GM18861 (cell line): ENCODE results near the gene DAAM2.

Source experiments
- ATAC-seq: cut with Tn5 transposase; IDR thresholded peaks from one replicate; pipeline ENCODE4 v1.9.1; 2021; ENCODE audit not compliant: unreplicated experiment

Gene DAAM2

DNA sequence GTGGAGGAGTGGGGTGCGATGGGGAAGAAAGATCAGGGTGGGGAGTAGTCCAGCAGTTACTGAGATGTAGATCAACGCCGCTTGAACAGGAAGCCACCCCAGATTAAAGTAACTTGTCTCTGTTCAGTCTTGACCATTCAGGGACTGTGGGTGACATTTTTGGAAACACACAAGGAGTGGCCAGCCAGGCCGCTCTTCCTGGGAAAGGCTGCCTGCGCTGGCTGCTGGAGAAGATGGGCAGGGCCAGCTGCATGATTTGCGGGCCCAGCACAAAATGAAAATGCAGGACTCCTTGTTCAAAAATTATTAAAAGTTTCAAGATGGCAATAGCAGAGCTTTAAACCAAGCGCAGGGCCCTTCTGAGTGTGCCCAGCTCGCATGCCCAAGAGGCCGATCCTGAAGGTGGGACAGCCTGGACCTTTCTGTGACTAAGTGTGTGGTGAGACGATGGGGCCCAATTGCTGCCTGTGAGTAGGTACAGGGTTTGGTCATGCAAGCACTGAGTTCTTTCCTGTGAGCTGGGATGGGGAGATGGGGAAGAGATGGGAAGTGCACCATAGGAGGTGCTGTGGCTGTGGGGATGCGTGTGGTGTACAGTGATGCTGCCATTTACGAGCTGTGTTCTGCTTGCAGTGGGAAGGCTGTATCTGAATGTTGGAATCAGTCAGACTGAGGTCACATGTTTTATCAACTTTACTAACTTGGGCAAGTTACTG is 51.3 kb downstream of the DAAM2 start:
- ATAC-seq = no peak

DNA sequence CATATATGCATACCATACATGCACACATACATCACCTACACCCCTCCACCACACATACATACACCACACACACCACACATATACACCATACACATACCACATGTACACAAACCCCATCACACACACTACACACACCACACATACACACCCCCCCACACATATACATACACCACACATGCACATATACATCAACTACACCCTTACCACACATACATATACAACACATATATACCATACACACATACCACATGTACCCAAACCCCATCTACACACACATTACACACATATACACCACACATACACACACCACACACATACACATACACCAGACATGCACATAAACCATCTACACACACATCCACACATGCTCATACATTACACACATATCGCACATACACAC is 52.7 kb downstream of the DAAM2 start:
- no peak for ATAC-seq

DNA sequence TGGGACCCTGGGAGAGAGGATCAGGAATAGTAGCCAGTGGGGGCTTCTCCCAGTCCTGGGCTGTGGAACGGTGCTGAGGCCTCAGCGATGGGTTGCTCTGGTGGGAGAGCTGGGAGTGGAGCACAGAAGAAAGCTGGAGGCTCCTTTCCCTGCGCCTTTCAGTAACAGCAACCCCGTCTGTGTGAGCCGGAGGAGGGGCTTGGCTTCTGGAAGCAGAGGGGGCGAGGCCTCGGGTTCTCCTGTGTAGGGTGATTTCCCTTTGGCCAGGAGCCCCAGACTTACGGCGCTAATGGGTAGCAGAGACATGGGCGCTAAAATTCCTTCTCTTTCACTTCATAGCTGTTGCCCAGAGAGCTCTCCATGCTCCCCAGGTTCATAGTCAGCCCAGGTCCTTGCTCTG is 55.0 kb downstream of the DAAM2 start:
- ATAC-seq = no peak

DNA sequence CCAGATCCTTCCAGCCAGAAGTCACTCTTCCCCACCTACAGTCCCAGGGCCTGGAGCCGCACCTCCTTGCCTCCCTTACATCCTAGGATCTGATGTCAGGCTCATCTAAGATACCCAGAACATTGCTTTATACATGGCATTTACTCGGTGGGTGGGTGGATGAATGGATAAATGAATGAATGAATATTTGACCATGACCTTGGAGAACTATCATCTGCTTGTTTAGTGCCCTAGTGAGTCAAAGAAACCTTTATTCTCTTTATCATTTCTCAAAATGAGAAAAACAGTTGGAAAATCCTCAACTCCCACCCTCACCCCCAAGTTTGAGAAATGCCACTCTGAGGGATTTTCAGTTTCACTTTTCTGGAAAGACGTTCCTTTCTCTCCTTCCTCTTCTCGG is 56.0 kb downstream of the DAAM2 start:
- ATAC-seq = no peak

DNA sequence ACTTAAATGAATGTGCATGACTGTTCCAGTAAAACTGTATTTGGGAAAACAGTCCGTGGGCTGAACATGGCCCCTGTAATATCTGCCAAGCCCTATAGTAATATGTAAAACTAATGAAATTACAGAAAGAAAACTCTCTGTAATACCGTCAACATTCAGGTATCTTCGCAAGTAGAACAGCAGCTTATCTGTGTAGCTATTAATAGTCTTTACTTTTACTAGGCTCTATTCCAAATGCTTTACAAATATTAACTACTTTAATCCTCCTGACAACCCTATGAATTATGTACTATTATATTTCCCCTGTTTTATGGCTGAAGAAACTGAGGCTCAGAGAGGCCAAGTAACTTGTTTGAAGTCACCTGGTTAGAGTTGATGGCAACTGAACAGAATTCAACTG is 57.1 kb downstream of the DAAM2 start:
- ATAC-seq = no peak

DNA sequence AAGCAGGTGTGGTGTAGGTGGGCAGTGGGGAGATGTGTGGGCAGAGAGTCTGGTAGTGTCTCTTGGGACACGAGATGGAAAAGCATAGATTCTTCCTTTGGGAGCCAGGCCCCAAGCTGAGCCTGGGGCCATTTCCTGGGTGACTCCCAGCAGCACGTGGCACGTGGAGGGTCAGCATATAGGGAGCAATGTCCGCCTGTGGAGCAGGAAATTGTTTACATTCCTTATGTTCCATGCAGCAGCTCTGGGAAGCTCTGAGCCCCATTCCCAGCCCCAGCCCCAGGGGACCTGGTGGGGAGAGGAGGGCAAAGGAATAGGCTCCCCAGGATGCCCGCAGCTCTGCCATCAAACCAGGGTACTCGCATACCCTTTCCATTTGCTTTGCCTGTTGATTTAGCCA is 57.6 kb downstream of the DAAM2 start:
- ATAC-seq = no peak

DNA sequence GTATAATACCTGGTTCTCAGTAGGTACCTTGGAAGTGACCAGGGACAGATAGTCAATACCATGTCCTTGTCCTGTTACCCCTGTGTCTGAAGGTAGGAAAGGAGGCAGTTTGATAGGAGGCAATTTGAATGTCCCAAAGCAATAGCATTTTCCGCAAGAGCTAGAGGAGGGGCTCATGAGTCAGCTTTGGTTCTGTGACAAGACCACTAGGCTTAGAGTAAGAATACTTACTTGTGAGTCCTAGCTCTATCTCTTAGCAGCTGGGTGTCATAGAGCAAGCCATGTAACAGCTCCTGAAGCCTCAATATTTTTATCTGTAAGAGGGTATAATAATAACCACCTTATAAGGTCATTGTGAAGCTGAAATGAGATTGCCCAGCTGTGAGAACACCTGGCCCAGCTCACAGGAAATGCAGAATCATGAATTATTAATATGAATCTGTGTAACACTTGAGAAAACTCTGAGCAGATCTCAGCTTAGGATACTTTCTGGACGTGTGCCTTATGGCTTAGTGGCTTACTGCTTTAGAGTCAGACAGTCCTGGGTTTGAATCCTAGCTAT is 58.6 kb downstream of the DAAM2 start:
- ATAC-seq = no peak

DNA sequence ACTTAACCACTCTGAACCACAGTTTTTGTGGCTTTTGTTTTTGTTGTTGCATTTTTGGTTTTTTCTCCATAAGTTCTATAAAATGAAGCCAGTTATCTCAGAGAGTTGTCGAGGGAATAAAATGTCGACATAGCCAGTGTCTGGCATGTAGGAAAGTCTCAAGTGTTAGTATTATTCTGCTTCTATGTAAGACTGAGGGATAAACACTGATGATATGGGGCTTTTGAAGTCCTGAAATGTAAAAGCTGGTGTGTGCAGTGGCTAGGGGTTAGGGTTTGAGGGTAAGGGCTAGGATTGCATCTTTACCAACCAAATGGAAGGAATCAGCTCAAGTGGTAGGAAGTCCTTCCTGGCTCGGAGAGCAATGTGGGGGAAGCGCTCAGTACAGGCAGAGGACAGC is 59.2 kb downstream of the DAAM2 start:
- no peak for ATAC-seq

DNA sequence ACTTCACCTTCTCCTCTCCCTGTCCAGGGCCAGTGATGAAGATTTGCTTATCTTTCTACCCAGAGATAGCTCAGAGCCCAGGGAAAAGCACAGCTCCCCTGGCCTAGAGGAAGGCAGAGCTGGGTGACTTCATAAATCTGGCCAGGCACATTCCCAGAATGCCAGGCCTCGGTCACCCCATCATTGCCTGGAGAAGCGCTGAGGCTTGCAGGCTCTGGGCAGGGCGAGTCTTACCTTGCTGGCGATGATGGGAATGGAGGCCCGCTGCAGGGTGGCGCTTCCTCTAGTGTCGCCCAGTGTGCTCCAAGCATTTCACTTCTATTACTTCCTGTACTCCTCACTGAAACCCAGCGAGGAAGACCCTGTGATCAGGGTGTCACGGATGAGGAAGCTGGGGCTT is 60.1 kb downstream of the DAAM2 start:
- no peak for ATAC-seq

DNA sequence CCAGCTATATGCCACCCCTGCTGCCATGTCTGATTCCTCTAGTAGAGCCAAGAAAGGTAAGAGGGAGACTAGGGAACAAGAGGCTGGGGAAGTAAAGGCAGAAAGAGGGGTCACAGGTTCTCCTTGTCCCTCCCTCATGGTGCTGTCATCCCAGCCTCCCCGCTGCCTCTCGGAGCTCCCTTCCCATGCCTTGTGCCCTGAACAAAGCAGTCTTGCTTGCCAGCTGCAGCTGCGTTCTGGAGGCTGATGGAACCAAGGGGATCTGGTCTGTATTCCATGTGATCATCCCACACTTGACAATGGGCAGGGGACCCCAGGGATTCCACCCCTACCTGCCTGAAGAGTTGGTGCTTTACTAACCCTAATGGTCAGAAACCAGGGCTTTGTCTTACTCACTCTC is 61.4 kb downstream of the DAAM2 start:
- no peak for ATAC-seq

DNA sequence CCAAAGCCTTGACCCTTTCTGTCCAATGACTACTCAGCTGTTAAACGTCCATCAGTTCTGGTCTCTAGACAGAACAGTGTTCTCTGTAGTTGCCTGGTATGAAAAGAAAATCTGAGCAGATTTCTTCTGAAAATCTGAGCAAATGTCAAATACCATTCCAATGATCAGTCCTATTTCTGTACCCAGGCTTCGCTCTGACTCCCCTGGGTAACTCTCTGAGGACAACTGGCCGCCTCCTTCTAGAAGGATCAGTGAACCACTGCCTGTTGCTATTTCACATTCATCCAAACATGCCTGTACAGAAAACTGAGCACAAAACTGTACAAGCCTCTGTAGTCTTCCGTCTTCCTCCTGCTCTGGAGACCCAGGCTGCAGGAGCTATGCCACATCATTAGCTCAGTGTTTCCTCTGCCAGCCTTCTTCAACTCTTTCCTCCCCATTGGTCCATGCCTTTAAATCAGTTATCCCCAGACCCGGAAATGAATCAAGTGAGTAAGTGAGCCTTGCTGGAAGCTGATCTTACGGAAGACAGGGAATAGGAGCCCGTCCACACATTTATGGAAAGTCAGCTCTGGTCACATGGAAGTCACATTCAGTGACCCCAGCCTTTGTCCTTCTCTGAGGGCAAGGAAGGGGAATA is 63.3 kb downstream of the DAAM2 start:
- no peak for ATAC-seq

DNA sequence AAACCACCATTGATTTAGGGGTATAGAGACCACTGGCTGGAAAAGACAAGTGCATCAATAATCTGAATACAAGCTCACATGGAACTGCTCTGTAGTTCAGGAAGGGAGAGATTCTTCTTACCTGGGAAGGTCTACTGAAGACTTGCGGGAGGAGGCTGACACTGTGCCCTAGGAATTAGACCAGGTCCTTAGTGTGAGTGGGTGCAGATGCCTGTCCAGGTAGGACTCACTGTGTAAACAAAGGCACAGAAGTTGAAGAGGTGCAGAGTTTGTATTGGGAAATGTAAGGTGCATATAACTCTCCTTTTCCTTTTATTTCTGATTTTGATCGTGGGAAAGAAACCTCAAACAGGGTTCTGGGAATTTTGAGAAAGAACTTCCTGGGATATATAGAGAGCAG is 66.8 kb downstream of the DAAM2 start:
- no peak for ATAC-seq

DNA sequence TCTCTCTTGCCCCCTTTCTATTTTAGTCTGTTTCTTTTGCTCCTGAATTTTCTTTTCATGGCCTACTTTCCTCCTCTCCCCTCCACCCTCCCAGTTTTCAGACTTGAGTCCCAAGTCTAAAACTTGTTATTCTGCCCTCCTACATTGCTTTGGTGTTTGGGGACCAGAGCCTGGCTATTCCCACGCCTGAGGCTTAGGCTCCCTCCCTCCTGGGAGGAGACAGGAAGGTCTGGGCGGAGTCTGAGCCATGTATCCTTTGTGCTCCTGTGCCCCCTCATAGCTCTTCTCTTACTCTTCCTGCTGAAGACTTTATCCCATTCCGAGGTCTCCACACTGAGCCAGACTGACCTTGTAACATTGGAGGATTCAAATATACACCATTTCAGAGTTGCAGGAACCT is 69.5 kb downstream of the DAAM2 start:
- no peak for ATAC-seq

DNA sequence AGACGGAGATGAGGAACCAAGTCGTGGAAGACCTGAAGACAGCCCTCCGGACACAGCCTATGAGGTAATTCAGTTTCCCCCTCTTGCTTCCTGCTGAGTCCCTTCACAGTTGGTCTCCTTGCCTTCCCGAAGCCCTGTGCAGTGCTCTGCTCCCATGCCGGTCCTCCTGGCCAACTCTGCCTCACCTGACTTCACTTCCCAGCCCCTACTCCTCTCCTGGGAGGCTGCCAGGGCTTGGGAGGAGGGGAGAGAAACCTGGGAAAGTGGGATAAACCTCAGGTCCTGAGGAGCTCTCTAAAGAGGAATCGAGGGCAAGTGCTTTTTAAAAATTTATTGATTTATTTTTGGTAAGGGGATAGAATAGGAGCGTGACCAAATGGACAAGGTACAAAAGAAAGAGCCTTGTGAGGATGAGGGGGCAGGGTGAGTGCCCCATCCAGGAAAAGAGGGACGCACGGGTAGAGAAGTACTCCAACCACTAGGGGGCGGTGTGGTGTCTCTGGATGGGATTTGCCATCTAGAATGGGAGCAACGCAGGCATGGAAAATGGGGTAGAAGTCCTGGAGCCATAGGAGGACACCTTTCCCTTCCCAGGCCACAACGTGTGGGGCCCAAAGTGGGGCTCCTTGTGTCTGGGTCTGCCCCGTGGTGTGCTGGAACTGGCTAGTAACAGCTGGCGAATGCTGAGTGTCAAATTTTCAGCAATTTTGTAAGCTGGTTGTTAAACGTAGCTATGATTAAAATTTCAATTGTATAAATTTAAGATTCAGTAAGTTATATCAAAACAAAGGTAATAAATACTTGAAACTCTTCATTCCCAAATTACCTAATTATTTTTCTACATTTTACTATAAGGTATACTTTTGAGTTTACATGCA is 73.1 kb downstream of the DAAM2 start:
- no peak for ATAC-seq

DNA sequence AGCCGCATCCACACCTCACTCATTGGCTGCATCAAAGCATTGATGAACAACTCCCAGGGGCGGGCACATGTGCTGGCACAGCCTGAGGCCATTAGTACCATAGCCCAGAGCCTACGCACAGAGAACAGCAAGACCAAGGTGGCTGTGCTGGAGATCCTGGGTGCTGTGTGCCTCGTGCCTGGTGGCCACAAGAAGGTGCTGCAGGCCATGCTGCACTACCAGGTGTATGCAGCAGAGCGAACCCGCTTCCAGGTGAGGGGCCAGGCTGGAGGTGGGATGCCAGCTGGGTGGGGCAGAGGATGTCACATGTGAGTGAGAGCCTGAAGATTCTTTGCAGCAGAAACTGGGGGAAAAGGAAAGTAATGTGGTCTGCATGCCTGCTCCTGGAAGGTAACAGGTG is 75.4 kb downstream of the DAAM2 start:
- no peak for ATAC-seq

DNA sequence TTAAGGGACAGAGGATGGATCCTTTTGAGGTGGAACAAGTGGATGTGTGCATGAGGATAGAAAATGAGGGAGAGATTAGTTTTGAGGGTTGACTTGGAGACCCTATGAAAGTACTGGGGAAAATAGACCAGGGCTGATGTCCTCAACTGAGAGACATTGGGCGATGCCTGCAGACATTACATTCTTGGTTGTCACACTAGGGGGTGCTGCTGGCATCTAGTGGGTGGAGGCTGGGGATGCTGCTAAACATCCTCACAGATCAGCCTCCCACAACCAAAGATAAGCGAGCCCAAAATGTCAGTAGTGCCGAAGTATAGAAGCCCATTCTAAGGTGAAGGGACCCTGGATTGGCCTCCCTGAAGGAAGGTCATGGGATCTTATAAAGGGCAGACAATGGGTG is 78.8 kb downstream of the DAAM2 start:
- ATAC-seq = no peak

DNA sequence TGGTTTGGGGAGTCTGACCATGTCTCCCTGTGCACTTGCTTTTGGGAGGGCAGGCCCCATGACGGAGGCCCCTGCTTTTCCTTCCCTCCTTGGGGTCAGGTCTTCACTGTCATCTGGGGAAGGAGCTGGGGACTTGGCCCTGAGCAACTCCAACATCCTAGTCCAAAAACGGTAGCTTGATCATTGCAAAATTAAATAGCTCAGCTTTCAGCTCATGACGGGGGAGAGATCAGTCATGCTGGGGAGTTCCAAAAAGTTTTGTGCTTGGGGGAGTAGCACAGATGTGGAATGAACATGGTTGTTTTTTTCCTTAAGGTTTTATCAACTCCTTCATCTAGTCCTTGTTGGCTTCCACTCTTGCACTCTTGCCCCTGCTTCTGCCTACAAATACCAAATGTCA is 81.3 kb downstream of the DAAM2 start:
- no peak for ATAC-seq

DNA sequence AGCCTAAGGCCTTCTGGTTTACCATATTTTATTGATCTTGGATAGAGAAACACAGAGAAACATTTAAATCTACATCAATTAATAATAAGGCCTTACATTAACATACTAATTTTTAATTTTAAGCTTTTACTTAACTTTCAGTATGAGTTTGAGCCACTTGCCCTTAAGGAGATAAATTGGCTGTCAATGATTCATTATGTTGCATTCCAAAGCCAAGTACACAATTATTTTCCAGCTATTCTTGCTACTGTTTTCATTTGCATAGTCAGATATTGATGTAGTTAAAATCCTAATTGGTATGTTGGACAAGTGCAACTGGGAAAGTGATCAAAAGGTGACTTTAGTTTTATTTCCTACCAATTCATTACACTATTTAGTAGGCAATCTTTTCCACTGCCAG is 83.9 kb downstream of the DAAM2 start:
- ATAC-seq = no peak

DNA sequence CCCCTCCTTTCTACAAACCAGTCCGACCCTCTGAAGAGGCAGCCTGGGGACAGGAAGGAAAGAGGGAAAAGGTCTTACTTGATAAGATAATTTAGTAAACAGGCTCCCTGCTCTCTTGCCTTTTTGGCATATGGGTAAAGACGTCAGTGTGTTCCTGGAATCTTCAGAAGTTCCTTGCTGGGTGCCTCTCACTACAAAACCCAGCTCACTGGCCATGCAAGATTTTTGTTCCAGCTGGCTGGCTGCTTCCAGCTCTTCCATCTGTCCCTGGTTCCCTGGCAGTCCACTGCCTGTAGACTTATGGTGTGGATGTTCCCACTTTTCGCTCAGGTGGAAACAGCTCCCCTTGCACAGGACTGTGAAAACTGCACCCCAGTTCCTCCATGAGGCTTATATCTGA is 84.7 kb downstream of the DAAM2 start:
- no peak for ATAC-seq

DNA sequence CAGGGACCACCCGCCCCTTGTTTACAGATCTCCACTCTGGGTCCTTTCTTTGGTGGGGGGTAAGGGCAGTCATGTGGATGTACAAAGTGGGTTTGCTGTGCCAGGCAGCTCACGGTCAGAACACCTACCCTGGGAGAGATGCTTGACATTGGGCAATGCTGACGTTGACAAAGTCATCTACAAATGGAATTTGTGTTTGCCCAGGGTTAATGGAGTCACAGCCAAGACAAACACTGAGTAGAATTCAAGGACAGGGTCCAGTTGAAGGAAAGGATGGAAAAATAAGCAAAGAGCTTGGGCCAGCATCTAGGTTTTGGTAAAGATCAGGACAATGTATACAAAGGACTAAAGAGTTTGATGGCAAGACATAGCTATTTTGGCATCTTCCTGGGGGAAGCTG is 87.4 kb downstream of the DAAM2 start:
- ATAC-seq = no peak

DNA sequence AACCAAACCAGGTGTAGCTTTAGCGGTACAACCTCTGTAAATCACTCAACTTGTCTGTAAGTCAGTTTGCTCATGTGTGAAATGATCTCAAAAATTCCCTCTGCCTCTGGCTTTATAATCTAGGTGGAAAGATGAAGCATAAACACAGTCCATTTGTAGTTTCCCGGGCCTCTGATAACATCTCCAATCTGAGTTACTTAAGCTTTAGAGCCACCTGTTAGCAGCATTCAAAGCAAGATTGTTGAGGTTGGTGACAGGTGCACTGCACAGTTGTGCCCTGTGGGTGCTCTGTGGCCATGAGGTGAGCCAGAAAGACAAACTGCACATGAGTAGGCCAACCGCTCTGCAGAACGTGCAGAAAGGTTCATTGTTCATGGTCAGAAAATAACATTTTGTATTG is 88.4 kb downstream of the DAAM2 start:
- no peak for ATAC-seq
